K562 (cell line): ENCODE measurements around the gene TMEM205. TPM values are rescaled to one million over a fixed set of nuclear protein-coding genes. Genes with fewer than 3 reads are reported as not detected.

ENCODE experiments used
- C11orf30 ChIP-seq: fragments of 450-650 bp; IDR thresholded peaks from 2 replicates; pipeline ENCODE4 v1.6.1; 2016; ENCODE audit warnings: low read depth, mild to moderate bottlenecking
- KLF1 ChIP-seq: fragments of 450-650 bp; IDR thresholded peaks from 2 replicates; pipeline ENCODE4 v1.6.1; 2016; ENCODE audit warnings: missing genetic modification characterization, missing compliant biosample characterization
- MGA ChIP-seq: fragments of 450-650 bp; IDR thresholded peaks from 2 replicates; pipeline ENCODE4 v1.6.1; 2016; ENCODE audit warnings: mild to moderate bottlenecking, moderate library complexity
- RCOR1 ChIP-seq, 2 experiments: IDR thresholded peaks; 2 replicates each; pipeline ENCODE4 v1.6.1; 2012; ENCODE audit warnings: low read depth in 2 of 2, low read length in 2 of 2, borderline replicate concordance in 1 of 2, improper control_type of control experiment in 1 of 2
- SP1 ChIP-seq: sonication (generic); formaldehyde crosslinking; IDR thresholded peaks from 2 replicates; pipeline ENCODE4 v1.8.1; 2022; ENCODE audit warnings: mild to moderate bottlenecking, missing genetic modification reagents
- TRIM25 ChIP-seq: fragments of 450-650 bp; IDR thresholded peaks from 2 replicates; pipeline ENCODE4 v1.7.0; 2016; ENCODE audit warnings: borderline replicate concordance
- polyA plus RNA-seq, 8 experiments: library from polyadenylated mRNA; depleted of rRNA in 4 of 8; stranded (reverse) in 5 of 8; unstranded in 3 of 8; fragments of >200 nt; fragmentation: Nextera tagmentation in 2 of 8; fragmentation: Illumina TruSeq in 1 of 8; extraction: Ambion mirVana in 2 of 8; extraction: Trizol in 1 of 8; gene quantifications; 2 replicates each; pipeline versions ENCODE4 v1.2.1 to v1.2.3, GENCODE V29; 2011 to 2014; ENCODE audit warnings: inconsistent platforms in 1 of 8, missing spikeins in 1 of 8
- total RNA-seq, 7 experiments: library from RNA; depleted of rRNA in 6 of 7; stranded (reverse); fragments of >200 nt in 6 of 7; fragmentation: Illumina TruSeq in 2 of 7; extraction: Trizol in 2 of 7; gene quantifications; 2 replicates each; pipeline versions ENCODE4 v1.2.1 to v1.2.3, GENCODE V29; 2011 to 2021; ENCODE audit warnings: low replicate concordance in 1 of 7
- TF ChIP-seq, protein P1 (sequence below): fragments of 250-450 bp; sonication (Bioruptor Pico); IDR thresholded peaks from 2 replicates; pipeline ENCODE4 v1.4.0; 2020; ENCODE audit warnings: mild to moderate bottlenecking, moderate library complexity
- TF ChIP-seq, protein P2 (sequence below): fragments of 250-450 bp; sonication (Bioruptor Pico); IDR thresholded peaks from 2 replicates; pipeline ENCODE4 v1.8.0; 2021; ENCODE audit warnings: mild to moderate bottlenecking, moderate library complexity

The TMEM205 gene
- total and polyA plus RNA-seq, 9 of the 15 experiments (the other 6 are each of a cell fraction or from before 2014, with no cell fraction given), result 21.3 to 81.5 (median 44.1) TPM

DNA sequence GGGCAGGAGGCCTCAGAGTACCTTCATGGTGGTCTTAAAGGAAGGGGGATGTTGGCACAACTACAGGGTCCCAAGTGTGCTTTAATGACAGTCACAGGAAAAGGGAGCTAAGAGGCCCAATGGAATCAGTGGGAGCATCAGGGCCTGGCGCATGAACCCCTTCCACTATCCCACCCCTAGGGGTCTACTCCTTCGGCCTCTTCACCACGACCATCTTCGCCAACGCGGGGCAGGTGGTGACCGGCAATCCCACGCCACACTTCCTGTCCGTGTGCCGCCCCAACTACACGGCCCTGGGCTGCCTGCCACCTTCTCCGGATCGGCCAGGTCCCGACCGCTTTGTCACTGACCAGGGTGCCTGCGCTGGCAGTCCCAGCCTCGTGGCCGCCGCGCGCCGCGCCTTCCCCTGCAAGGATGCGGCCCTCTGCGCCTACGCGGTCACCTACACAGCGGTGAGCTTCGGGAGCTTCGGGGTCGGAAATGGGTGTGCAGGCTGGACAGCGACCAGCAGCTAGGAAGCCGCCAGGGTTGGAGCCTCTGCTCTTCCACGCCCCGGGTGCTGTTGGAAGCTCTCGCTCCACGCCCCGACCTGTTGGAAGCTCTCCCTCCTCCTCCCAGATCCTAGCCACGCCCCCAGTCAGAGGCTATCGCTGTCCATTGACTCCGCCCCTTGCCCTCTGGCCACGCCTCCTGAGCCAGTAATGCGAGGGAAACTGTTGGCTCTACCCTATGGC is 15.1 kb upstream of the TMEM205 start (continued):
- TF ChIP-seq KLF1 (tag), result 0 out of 2 replicates have a peak, but pooled peaks have one; percentile 43
- TF ChIP-seq MGA, result peak; percentile 83
- no peak for TF ChIP-seq C11orf30
- peak; percentile 72; the same call in 1 of the 2 replicates for TF ChIP-seq SP1 (CRISPR knock-in tag)
- TF ChIP-seq RCOR1 (IDR thresholded peaks at IDR 0.05; ENCODE audit: borderline replicate concordance in 1 of 2, low read depth in 2 of 2, low read length in 2 of 2), result no peak
- TF ChIP-seq, protein P1, sequence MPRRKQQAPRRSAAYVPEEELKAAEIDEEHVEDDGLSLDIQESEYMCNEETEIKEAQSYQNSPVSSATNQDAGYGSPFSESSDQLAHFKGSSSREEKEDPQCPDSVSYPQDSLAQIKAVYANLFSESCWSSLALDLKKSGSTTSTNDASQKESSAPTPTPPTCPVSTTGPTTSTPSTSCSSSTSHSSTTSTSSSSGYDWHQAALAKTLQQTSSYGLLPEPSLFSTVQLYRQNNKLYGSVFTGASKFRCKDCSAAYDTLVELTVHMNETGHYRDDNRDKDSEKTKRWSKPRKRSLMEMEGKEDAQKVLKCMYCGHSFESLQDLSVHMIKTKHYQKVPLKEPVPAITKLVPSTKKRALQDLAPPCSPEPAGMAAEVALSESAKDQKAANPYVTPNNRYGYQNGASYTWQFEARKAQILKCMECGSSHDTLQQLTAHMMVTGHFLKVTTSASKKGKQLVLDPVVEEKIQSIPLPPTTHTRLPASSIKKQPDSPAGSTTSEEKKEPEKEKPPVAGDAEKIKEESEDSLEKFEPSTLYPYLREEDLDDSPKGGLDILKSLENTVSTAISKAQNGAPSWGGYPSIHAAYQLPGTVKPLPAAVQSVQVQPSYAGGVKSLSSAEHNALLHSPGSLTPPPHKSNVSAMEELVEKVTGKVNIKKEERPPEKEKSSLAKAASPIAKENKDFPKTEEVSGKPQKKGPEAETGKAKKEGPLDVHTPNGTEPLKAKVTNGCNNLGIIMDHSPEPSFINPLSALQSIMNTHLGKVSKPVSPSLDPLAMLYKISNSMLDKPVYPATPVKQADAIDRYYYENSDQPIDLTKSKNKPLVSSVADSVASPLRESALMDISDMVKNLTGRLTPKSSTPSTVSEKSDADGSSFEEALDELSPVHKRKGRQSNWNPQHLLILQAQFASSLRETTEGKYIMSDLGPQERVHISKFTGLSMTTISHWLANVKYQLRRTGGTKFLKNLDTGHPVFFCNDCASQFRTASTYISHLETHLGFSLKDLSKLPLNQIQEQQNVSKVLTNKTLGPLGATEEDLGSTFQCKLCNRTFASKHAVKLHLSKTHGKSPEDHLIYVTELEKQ (CRISPR knock-in tag), result no peak
- no peak for TF ChIP-seq TRIM25
- TF ChIP-seq, protein P2, sequence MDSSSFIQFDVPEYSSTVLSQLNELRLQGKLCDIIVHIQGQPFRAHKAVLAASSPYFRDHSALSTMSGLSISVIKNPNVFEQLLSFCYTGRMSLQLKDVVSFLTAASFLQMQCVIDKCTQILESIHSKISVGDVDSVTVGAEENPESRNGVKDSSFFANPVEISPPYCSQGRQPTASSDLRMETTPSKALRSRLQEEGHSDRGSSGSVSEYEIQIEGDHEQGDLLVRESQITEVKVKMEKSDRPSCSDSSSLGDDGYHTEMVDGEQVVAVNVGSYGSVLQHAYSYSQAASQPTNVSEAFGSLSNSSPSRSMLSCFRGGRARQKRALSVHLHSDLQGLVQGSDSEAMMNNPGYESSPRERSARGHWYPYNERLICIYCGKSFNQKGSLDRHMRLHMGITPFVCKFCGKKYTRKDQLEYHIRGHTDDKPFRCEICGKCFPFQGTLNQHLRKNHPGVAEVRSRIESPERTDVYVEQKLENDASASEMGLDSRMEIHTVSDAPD (CRISPR knock-in tag), result no peak
